GM12878 (cell line): Measurements from ENCODE around the gene DCPS. TPM values are rescaled to one million over a fixed set of nuclear protein-coding genes. Genes with fewer than 3 reads are reported as not detected.

Experiments
- ATAC-seq: fragments of 200-7000 bp; cut with Tn5 transposase; 3 replicates; pipeline ENCODE4 v1.9.1; 2020; ENCODE audit warnings: mild to moderate bottlenecking, moderate library complexity
- BruUV-seq: library from RNA; stranded (reverse); fragments of 400-500 nt; replicated peaks from 2 replicates; lab custom pipeline; 2021; lab: Mats Ljungman, UMichigan
- CTCF ChIA-PET: fragments of 300-600 bp; sonication (Branson Sonifier 250); formaldehyde crosslinking; extraction: SDS; loops from one replicate; lab custom pipeline; 2021; ENCODE audit warnings: inconsistent platforms; lab: Yijun Ruan, JAX
- POLR2A ChIA-PET: fragments of 350-600 bp; formaldehyde crosslinking; extraction: SDS; loops from one replicate; lab custom pipeline; 2021; ENCODE audit warnings: inconsistent platforms; lab: Charles Lee
- RAD21 ChIA-PET: fragments of 300-600 bp; sonication (Branson Sonifier 250); formaldehyde crosslinking; loops from one replicate; lab custom pipeline; 2023; ENCODE audit warnings: antibody characterized with exemption; ENCODE audit not compliant: unreplicated experiment; lab: Charles Lee
- SMC1A ChIA-PET: fragments of 300-600 bp; sonication (Branson Sonifier 250); formaldehyde crosslinking; loops from one replicate; lab custom pipeline; 2023; ENCODE audit not compliant: unreplicated experiment, uncharacterized antibody; lab: Charles Lee
- DNase-seq: peaks from one replicate; pipeline ENCODE4 v3.0.0-alpha.2; 2011; ENCODE audit warnings: low read depth, low spot score
- FAIRE-seq: peaks from 3 replicates; lab custom pipeline; 2011; peaks lifted over from hg19 to GRCh38; lab: Jason Lieb, UNC
- H2AFZ ChIP-seq: 2 replicates; pipeline ENCODE4 v1.6.0; 2011; ENCODE audit warnings: low read depth, low read length, control low read depth; ENCODE audit not compliant: control insufficient read depth
- H3K27ac ChIP-seq: 2 replicates; pipeline ENCODE4 v1.5.1; 2011; ENCODE audit warnings: control low read depth; ENCODE audit not compliant: control insufficient read depth, insufficient read depth
- H3K27me3 ChIP-seq, 2 experiments: replicated peaks in 1 of 2; 2 replicates each; pipeline versions ENCODE4 v1.6.0 to v1.6.1; 2011; ENCODE audit warnings: low read length in 1 of 2; ENCODE audit not compliant: control insufficient read depth in 2 of 2, insufficient read depth in 2 of 2
- H3K36me3 ChIP-seq, 2 experiments: 2 replicates each; pipeline ENCODE4 v1.5.1; 2011; ENCODE audit warnings: low read length in 1 of 2; ENCODE audit not compliant: control insufficient read depth in 2 of 2, insufficient read depth in 2 of 2
- H3K4me1 ChIP-seq: 2 replicates; pipeline ENCODE4 v1.6.1; 2011; ENCODE audit warnings: mild to moderate bottlenecking, low read length, moderate library complexity, mixed read lengths; ENCODE audit not compliant: control insufficient read depth, insufficient read depth
- H3K4me2 ChIP-seq: 2 replicates; pipeline ENCODE4 v1.6.0; 2011; ENCODE audit warnings: control low read depth; ENCODE audit not compliant: control insufficient read depth, insufficient read depth
- H3K4me3 ChIP-seq: fragments of 200-600 bp; sonication (generic); 2 replicates; pipeline ENCODE4 v1.5.1; 2016
- H3K79me2 ChIP-seq: 2 replicates; pipeline ENCODE4 v1.6.0; 2011; ENCODE audit warnings: low read length; ENCODE audit not compliant: control insufficient read depth, insufficient read depth
- H3K9ac ChIP-seq: 2 replicates; pipeline ENCODE4 v1.8.0; 2011; ENCODE audit warnings: low read length, control low read depth, mixed read lengths; ENCODE audit not compliant: control insufficient read depth, insufficient read depth
- H3K9me3 ChIP-seq: replicated peaks from 3 replicates; pipeline ENCODE4 v1.5.1; 2011; ENCODE audit warnings: mild to moderate bottlenecking, low read length; ENCODE audit not compliant: control insufficient read depth, insufficient read depth
- H4K20me1 ChIP-seq: 2 replicates; pipeline ENCODE4 v1.6.0; 2011; ENCODE audit not compliant: control insufficient read depth, insufficient read depth
- CREM ChIP-seq: IDR thresholded peaks from 2 replicates; pipeline ENCODE4 v1.6.1; 2014; ENCODE audit warnings: antibody characterized with exemption, low read depth
- FOXK2 ChIP-seq: fragments of 450-650 bp; IDR thresholded peaks from 2 replicates; pipeline ENCODE4 v1.6.1; 2017; ENCODE audit warnings: mild to moderate bottlenecking, moderate library complexity
- LARP7 ChIP-seq: fragments of 450-650 bp; IDR thresholded peaks from 2 replicates; pipeline ENCODE4 v1.6.1; 2017; ENCODE audit warnings: mild to moderate bottlenecking
- WRNIP1 ChIP-seq: IDR thresholded peaks from 2 replicates; pipeline ENCODE4 v1.6.1; 2011; ENCODE audit warnings: low read depth, low read length, improper control_type of control experiment, borderline replicate concordance
- WGBS: methylation state at CpG from one replicate; pipeline ENCODE4 v1.1.6; 2016; ENCODE audit warnings: low lambda C conversion rate; ENCODE audit not compliant: insufficient replicate concordance, insufficient coverage; ENCODE audit errors: missing lambda C conversion rate; 5-methylcytosine and 5-hydroxymethylcytosine counted together
- in situ Hi-C: fragments of 300-500 bp; cut with MboI; formaldehyde crosslinking; loops from 9 replicates; pipeline ENCODE4 v1.14.3; 2018; ENCODE audit warnings: mixed read lengths
- intact Hi-C: fragments of 100-400 bp; cut with micrococcal nuclease; formaldehyde crosslinking; loops from one replicate; pipeline ENCODE4 v1.14.2; 2022; ENCODE audit not compliant: unreplicated experiment
- polyA plus RNA-seq, 11 experiments: library from polyadenylated mRNA; depleted of rRNA in 4 of 11; unstranded in 6 of 11; stranded (reverse) in 5 of 11; fragments of >200 nt; fragmentation: Nextera tagmentation in 4 of 11; fragmentation: Illumina TruSeq in 1 of 11; extraction: Ambion mirVana in 4 of 11; extraction: Trizol in 1 of 11; gene quantifications; 1 replicate in 1 of 11; 2 replicates in 10 of 11; pipeline versions ENCODE4 v1.2.1 to v1.2.3, GENCODE V29; 2011 to 2016; ENCODE audit warnings: inconsistent platforms in 2 of 11, missing spikeins in 2 of 11, low read depth in 1 of 11
- total RNA-seq, 4 experiments: library from RNA; depleted of rRNA in 3 of 4; stranded (reverse); fragments of >200 nt in 3 of 4; fragmentation: Illumina TruSeq in 1 of 4; extraction: Trizol in 1 of 4; gene quantifications; 2 replicates each; pipeline versions ENCODE4 v1.2.1 to v1.2.3, GENCODE V29; 2013 to 2021
- TF ChIP-seq, protein P1 (sequence below): fragments of 450-650 bp; conservative IDR thresholded peaks from 2 replicates; pipeline ENCODE4 v1.6.1; 2017; ENCODE audit warnings: mild to moderate bottlenecking, moderate library complexity
- TF ChIP-seq, protein P2 (sequence below): IDR thresholded peaks from 2 replicates; pipeline ENCODE4 v1.6.1; 2012; ENCODE audit warnings: mild to moderate bottlenecking, low read depth, low read length
- TF ChIP-seq, protein P3 (sequence below): fragments of 450-650 bp; IDR thresholded peaks from 2 replicates; pipeline ENCODE4 v1.6.1; 2017; ENCODE audit warnings: mild to moderate bottlenecking, moderate library complexity
- TF ChIP-seq, protein P4 (sequence below): fragments of 450-650 bp; IDR thresholded peaks from 2 replicates; pipeline ENCODE4 v1.6.1; 2017; ENCODE audit warnings: mild to moderate bottlenecking
- TF ChIP-seq, protein P5 (sequence below): fragments of 450-650 bp; IDR thresholded peaks from 2 replicates; pipeline ENCODE4 v1.6.1; 2016; ENCODE audit warnings: mild to moderate bottlenecking

DCPS gene
- total and polyA plus RNA-seq, 10 of the 15 experiments (the other 5 are each of a cell fraction or from before 2014, with no cell fraction given) = 23.5 to 101 (median 67.4) TPM

DNA sequence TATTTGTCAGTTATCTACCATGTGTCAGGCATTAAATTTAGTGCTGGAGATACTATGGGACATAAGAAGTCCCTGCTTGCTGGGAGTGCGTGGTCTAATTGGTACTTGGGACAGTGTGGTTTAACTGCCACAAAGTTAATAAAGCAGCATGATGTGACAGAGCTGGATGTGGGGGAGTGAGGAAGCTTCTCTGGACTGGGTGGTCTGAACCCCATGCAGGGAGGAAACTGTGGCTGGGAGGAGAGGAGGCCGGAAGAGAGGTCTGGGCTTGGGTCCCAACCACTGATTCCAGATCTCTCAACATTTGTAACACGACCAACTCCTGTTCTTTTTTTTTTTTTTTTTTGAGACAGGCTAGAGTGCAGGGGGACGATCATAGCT is 88.8 kb downstream of the DCPS start:
- CTCF ChIA-PET = interaction anchor here (0.6 to 1.1 kb wide), 3 partner anchors 41 to 87 kb away, joined by 3 read pairs; no protein-coding TSS in a partner anchor
- TF ChIP-seq, protein P1, sequence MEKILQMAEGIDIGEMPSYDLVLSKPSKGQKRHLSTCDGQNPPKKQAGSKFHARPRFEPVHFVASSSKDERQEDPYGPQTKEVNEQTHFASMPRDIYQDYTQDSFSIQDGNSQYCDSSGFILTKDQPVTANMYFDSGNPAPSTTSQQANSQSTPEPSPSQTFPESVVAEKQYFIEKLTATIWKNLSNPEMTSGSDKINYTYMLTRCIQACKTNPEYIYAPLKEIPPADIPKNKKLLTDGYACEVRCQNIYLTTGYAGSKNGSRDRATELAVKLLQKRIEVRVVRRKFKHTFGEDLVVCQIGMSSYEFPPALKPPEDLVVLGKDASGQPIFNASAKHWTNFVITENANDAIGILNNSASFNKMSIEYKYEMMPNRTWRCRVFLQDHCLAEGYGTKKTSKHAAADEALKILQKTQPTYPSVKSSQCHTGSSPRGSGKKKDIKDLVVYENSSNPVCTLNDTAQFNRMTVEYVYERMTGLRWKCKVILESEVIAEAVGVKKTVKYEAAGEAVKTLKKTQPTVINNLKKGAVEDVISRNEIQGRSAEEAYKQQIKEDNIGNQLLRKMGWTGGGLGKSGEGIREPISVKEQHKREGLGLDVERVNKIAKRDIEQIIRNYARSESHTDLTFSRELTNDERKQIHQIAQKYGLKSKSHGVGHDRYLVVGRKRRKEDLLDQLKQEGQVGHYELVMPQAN = no peak
- TF ChIP-seq CREM = no peak
- TF ChIP-seq, protein P2, sequence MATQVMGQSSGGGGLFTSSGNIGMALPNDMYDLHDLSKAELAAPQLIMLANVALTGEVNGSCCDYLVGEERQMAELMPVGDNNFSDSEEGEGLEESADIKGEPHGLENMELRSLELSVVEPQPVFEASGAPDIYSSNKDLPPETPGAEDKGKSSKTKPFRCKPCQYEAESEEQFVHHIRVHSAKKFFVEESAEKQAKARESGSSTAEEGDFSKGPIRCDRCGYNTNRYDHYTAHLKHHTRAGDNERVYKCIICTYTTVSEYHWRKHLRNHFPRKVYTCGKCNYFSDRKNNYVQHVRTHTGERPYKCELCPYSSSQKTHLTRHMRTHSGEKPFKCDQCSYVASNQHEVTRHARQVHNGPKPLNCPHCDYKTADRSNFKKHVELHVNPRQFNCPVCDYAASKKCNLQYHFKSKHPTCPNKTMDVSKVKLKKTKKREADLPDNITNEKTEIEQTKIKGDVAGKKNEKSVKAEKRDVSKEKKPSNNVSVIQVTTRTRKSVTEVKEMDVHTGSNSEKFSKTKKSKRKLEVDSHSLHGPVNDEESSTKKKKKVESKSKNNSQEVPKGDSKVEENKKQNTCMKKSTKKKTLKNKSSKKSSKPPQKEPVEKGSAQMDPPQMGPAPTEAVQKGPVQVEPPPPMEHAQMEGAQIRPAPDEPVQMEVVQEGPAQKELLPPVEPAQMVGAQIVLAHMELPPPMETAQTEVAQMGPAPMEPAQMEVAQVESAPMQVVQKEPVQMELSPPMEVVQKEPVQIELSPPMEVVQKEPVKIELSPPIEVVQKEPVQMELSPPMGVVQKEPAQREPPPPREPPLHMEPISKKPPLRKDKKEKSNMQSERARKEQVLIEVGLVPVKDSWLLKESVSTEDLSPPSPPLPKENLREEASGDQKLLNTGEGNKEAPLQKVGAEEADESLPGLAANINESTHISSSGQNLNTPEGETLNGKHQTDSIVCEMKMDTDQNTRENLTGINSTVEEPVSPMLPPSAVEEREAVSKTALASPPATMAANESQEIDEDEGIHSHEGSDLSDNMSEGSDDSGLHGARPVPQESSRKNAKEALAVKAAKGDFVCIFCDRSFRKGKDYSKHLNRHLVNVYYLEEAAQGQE = no peak
- TF ChIP-seq, protein P3, sequence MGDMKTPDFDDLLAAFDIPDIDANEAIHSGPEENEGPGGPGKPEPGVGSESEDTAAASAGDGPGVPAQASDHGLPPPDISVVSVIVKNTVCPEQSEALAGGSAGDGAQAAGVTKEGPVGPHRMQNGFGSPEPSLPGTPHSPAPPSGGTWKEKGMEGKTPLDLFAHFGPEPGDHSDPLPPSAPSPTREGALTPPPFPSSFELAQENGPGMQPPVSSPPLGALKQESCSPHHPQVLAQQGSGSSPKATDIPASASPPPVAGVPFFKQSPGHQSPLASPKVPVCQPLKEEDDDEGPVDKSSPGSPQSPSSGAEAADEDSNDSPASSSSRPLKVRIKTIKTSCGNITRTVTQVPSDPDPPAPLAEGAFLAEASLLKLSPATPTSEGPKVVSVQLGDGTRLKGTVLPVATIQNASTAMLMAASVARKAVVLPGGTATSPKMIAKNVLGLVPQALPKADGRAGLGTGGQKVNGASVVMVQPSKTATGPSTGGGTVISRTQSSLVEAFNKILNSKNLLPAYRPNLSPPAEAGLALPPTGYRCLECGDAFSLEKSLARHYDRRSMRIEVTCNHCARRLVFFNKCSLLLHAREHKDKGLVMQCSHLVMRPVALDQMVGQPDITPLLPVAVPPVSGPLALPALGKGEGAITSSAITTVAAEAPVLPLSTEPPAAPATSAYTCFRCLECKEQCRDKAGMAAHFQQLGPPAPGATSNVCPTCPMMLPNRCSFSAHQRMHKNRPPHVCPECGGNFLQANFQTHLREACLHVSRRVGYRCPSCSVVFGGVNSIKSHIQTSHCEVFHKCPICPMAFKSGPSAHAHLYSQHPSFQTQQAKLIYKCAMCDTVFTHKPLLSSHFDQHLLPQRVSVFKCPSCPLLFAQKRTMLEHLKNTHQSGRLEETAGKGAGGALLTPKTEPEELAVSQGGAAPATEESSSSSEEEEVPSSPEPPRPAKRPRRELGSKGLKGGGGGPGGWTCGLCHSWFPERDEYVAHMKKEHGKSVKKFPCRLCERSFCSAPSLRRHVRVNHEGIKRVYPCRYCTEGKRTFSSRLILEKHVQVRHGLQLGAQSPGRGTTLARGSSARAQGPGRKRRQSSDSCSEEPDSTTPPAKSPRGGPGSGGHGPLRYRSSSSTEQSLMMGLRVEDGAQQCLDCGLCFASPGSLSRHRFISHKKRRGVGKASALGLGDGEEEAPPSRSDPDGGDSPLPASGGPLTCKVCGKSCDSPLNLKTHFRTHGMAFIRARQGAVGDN = no peak
- no peak for TF ChIP-seq WRNIP1
- TF ChIP-seq, protein P4, sequence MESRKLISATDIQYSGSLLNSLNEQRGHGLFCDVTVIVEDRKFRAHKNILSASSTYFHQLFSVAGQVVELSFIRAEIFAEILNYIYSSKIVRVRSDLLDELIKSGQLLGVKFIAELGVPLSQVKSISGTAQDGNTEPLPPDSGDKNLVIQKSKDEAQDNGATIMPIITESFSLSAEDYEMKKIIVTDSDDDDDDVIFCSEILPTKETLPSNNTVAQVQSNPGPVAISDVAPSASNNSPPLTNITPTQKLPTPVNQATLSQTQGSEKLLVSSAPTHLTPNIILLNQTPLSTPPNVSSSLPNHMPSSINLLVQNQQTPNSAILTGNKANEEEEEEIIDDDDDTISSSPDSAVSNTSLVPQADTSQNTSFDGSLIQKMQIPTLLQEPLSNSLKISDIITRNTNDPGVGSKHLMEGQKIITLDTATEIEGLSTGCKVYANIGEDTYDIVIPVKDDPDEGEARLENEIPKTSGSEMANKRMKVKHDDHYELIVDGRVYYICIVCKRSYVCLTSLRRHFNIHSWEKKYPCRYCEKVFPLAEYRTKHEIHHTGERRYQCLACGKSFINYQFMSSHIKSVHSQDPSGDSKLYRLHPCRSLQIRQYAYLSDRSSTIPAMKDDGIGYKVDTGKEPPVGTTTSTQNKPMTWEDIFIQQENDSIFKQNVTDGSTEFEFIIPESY = no peak
- TF ChIP-seq, protein P5, sequence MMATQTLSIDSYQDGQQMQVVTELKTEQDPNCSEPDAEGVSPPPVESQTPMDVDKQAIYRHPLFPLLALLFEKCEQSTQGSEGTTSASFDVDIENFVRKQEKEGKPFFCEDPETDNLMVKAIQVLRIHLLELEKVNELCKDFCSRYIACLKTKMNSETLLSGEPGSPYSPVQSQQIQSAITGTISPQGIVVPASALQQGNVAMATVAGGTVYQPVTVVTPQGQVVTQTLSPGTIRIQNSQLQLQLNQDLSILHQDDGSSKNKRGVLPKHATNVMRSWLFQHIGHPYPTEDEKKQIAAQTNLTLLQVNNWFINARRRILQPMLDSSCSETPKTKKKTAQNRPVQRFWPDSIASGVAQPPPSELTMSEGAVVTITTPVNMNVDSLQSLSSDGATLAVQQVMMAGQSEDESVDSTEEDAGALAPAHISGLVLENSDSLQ = no peak
- TF ChIP-seq FOXK2 = no peak
- no peak for TF ChIP-seq LARP7

More for the DNA sequence above, 88.8 kb downstream of the DCPS start:
- H3K9me3 ChIP-seq = no peaks in the 10 kb centered on the region
- H3K4me1 ChIP-seq = peaks cover 9% of the 10 kb centered on the region
- ChIA-PET SMC1A (interaction anchor here (0.6 to 1.1 kb wide), 3 partner anchors 72 to 82 kb away, joined by 3 to 4 read pairs (median 3); no protein-coding TSS in a partner anchor), RAD21 (no interaction called here), POLR2A (no interaction called here)
- no peaks in the 10 kb centered on the region for H3K36me3 ChIP-seq
- intact Hi-C loops = no loop called here
- H3K4me2 ChIP-seq = no peak overlapping the region; the same call in 1 of the 2 replicates
- H3K9ac ChIP-seq = no peak overlapping the region
- H2AFZ ChIP-seq = no peak overlapping the region
- H3K4me3 ChIP-seq = no peak overlapping the region
- no peak overlapping the region for H3K27ac ChIP-seq
- no TSS peak for BruUV-seq
- FAIRE-seq (no peak), ATAC-seq (no peak), DNase-seq (no peak)
- 52% methylated on average over 3 of the region's 4 CpGs for WGBS
- no peaks in the 10 kb centered on the region for H3K79me2 ChIP-seq
- H4K20me1 ChIP-seq = no peaks in the 10 kb centered on the region
- in situ Hi-C loops = no loop called here
- no peaks in the 10 kb centered on the region for H3K27me3 ChIP-seq
